ENCODE measurements around the gene NES.

NES gene

GRCh38 chr1:156676820-156677615 lies at the start of gene NES:
TSS of gene NES (minus strand) at chr1:156677407. CDS start at chr1:156677264, 143 bp downstream.
- no peak for DNase-seq

GRCh38 chr1:156726549-156727226 lies 49.5 kb upstream of the NES start:
- peak; percentile 44 for DNase-seq

GRCh38 chr1:156725683-156726280 lies 48.6 kb upstream of the NES start:
- DNase-seq = peak; percentile 75

GRCh38 chr1:156721535-156721934 lies 44.3 kb upstream of the NES start:
- no peak for DNase-seq

- no peak for DNase-seq
Observed at GRCh38 chr1:156721131-156721530, 43.9 kb upstream of the NES start.

- no peak for DNase-seq
Observed at GRCh38 chr1:156717351-156717750, 40.1 kb upstream of the NES start.

- no peak for DNase-seq
Observed at GRCh38 chr1:156714830-156715229, 37.6 kb upstream of the NES start.

- no peak for DNase-seq
Observed at GRCh38 chr1:156712626-156713025, 35.4 kb upstream of the NES start.

GRCh38 chr1:156711011-156711817 lies 34.0 kb upstream of the NES start:
- no peak for DNase-seq

- DNase-seq = no peak
Observed at GRCh38 chr1:156709757-156710489, 32.7 kb upstream of the NES start.

- no peak for DNase-seq
Observed at GRCh38 chr1:156709031-156709430, 31.8 kb upstream of the NES start.

GRCh38 chr1:156708218-156708661 lies 31.0 kb upstream of the NES start:
- DNase-seq = no peak

GRCh38 chr1:156707417-156708217 lies 30.4 kb upstream of the NES start:
- DNase-seq = no peak

- DNase-seq = no peak
Observed at GRCh38 chr1:156706657-156707416, 29.6 kb upstream of the NES start.

GRCh38 chr1:156705918-156706656 lies 28.9 kb upstream of the NES start:
- DNase-seq = peak; percentile 71

- DNase-seq = peak; percentile 13
Observed at GRCh38 chr1:156705321-156705917, 28.2 kb upstream of the NES start, which contains the start of gene CRABP2. TSS of gene CRABP2 (minus strand) at chr1:156705583. CDS start at chr1:156705446, 137 bp downstream.

GRCh38 chr1:156704930-156705320 lies 27.7 kb upstream of the NES start:
- peak; percentile 47 for DNase-seq

- DNase-seq = no peak
Observed at GRCh38 chr1:156704166-156704711, 27.0 kb upstream of the NES start.

- DNase-seq = no peak
Observed at GRCh38 chr1:156703741-156704140, 26.5 kb upstream of the NES start.
